ENCODE data around the gene MINDY4.

GRCh38 chr7:30740417-30741181, 30.6 kb upstream of the MINDY4 start:
- 0 out of 2 replicates have a peak, but pooled peaks have one; percentile 20 for TF ChIP-seq CHD2 (IDR thresholded peaks at IDR 0.05; ENCODE audit: low read length)
- no peak for TF ChIP-seq POLR2A (IDR thresholded peaks at IDR 0.05; ENCODE audit: control extremely low read depth in 1 of 2, low read depth in 2 of 2, low read length in 2 of 2)
- TF ChIP-seq EZH2 (IDR thresholded peaks at IDR 0.05; ENCODE audit: low read depth, low read length, severe bottlenecking), result no peak
- no peak for TF ChIP-seq RXRA (IDR thresholded peaks at IDR 0.05; ENCODE audit: insufficient read depth, low read depth, low read length)
- peak; percentile 58 for TF ChIP-seq MAX (IDR thresholded peaks at IDR 0.05)
- TF ChIP-seq EP300 (IDR thresholded peaks at IDR 0.05; ENCODE audit: borderline replicate concordance in 1 of 2, low read depth in 2 of 2, low read length in 2 of 2), result no peak; a peak in 1 of 3 replicates
- TF ChIP-seq SRF (IDR thresholded peaks at IDR 0.05; ENCODE audit: low read depth, low read length), result no peak
- no peak for TF ChIP-seq JUN (IDR thresholded peaks at IDR 0.05; ENCODE audit: low read depth, low read length)
- TF ChIP-seq MAFK (IDR thresholded peaks at IDR 0.05; ENCODE audit: low read depth, low read length), result no peak
- peak; percentile 96 to 99 (median 99) for TF ChIP-seq CTCF (IDR thresholded peaks at IDR 0.05; ENCODE audit: control extremely low read depth in 1 of 3, insufficient read depth in 1 of 3, low read depth in 1 of 3, low read length in 3 of 3)
- TF ChIP-seq TAF1 (IDR thresholded peaks at IDR 0.05; ENCODE audit: low read depth, low read length), result no peak

Data from H1 (cell line).